Measurements from ENCODE around the gene RASIP1.

Gene RASIP1

DNA sequence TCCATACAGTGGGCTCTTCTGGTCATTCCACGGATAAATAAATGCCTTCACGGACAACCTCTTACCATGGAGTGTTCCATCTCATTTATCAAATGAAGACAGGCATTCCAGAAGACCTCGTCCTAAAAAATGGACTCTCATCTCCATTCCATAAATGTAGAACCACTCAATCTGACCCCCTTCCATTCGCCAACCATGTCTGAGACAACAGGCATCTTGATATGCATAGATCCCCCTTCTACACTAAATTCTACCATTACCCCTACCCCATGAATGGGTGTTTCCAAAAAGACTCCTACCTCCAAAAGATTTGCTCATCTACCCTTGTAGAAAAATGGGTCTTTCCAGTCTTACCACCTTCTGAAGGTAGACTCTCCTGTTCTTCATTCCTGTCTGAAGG lies 9.0 kb downstream of the RASIP1 start:
- no peaks in the 10 kb centered on the region for H3K9me3 ChIP-seq (ENCODE audit: control insufficient read depth, insufficient read depth, low read depth, low read length)
- ChIA-PET CTCF (no interaction called here), POLR2A (no interaction called here)
- TF ChIP-seq, protein P1, sequence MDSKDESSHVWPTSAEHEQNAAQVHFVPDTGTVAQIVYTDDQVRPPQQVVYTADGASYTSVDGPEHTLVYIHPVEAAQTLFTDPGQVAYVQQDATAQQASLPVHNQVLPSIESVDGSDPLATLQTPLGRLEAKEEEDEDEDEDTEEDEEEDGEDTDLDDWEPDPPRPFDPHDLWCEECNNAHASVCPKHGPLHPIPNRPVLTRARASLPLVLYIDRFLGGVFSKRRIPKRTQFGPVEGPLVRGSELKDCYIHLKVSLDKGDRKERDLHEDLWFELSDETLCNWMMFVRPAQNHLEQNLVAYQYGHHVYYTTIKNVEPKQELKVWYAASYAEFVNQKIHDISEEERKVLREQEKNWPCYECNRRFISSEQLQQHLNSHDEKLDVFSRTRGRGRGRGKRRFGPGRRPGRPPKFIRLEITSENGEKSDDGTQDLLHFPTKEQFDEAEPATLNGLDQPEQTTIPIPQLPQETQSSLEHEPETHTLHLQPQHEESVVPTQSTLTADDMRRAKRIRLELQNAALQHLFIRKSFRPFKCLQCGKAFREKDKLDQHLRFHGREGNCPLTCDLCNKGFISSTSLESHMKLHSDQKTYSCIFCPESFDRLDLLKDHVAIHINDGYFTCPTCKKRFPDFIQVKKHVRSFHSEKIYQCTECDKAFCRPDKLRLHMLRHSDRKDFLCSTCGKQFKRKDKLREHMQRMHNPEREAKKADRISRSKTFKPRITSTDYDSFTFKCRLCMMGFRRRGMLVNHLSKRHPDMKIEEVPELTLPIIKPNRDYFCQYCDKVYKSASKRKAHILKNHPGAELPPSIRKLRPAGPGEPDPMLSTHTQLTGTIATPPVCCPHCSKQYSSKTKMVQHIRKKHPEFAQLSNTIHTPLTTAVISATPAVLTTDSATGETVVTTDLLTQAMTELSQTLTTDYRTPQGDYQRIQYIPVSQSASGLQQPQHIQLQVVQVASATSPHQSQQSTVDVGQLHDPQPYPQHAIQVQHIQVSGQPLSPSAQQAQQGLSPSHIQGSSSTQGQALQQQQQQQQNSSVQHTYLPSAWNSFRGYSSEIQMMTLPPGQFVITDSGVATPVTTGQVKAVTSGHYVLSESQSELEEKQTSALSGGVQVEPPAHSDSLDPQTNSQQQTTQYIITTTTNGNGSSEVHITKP (tag by site-specific recombination; IDR thresholded peaks at IDR 0.05) = peak; percentile 87
- TF ChIP-seq ZNF23 (tag by site-specific recombination; IDR thresholded peaks at IDR 0.05; ENCODE audit: borderline replicate concordance) = no peak
- H3K27ac ChIP-seq (ENCODE audit: extremely low read depth, low read depth, low read length) = no peak overlapping the region
- no peaks in the 10 kb centered on the region for H3K36me3 ChIP-seq (ENCODE audit: control insufficient read depth in 2 of 2, insufficient read depth in 1 of 2, low read length in 2 of 2)
- H3K4me3 ChIP-seq (ENCODE audit: low read depth, low read length) = no peak overlapping the region
- no peaks in the 10 kb centered on the region for H3K4me1 ChIP-seq (ENCODE audit: control insufficient read depth, insufficient read depth, low read length)

DNA sequence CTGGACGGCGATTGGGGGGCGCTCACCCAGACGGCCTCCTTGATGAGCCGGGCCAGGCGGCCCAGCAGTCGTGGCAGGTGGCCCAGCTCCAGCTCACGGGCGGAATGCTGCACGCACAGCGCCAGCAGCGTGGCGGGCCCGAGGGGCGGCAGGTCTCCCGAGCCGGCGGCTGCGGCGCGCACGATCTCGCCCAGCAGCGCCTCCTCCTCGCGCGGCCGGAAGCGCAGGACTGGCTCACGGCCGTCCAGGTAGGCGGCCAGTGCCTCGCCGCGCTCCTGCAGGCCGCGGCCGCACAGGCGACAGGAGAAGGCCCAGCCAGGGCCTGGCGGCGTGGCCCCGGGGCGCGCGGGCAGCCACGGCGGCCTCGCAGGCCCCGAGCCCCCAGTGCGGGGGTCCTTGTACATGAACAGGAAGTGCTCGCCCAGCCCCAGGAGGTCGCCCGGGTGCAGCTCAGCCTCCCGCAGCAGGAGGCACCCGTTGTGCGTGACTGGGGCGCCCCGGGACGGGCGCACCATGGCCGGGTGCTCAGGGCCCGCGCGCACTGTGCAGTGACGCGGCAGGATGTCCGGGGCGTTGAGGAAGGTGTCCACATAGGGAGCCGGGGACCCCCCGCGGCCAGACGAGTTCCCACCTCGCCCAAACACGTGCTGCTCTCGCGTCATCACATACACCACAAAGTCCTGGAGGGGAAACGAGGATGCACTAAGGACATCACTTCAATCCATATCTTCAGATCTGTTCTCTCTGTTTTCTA lies 11.3 kb downstream of the RASIP1 start:
- H3K4me1 ChIP-seq (ENCODE audit: control insufficient read depth, insufficient read depth, low read length) = no peaks in the 10 kb centered on the region; the same call in 1 of the 2 replicates
- H3K9me3 ChIP-seq (ENCODE audit: control insufficient read depth, insufficient read depth, low read depth, low read length) = no peaks in the 10 kb centered on the region
- no peak overlapping the region for H3K4me3 ChIP-seq (ENCODE audit: low read depth, low read length)
- POLR2A ChIA-PET = interaction anchor here (0.7 kb wide), 1 partner anchor 227 kb away, joined by 5 read pairs; no protein-coding TSS in a partner anchor
- CTCF ChIA-PET = no interaction called here
- TF ChIP-seq ZNF670 (tag by site-specific recombination; IDR thresholded peaks at IDR 0.05; ENCODE audit: low read depth) (no peak), ZNF843 (tag by site-specific recombination; IDR thresholded peaks at IDR 0.05) (no peak), ZNF600 (tag by site-specific recombination; IDR thresholded peaks at IDR 0.05) (no peak), ZNF341 (tag by site-specific recombination; IDR thresholded peaks at IDR 0.05; ENCODE audit: low read depth) (no peak), ZNF146 (tag by site-specific recombination; IDR thresholded peaks at IDR 0.05) (no peak), ZSCAN23 (tag by site-specific recombination; IDR thresholded peaks at IDR 0.05) (no peak), ZNF629 (tag by site-specific recombination; IDR thresholded peaks at IDR 0.05) (no peak), ZNF561 (tag by site-specific recombination; IDR thresholded peaks at IDR 0.05; ENCODE audit: borderline replicate concordance) (no peak), CTCF (tag by site-specific recombination; IDR thresholded peaks at IDR 0.05) (no peak), ZNF76 (tag by site-specific recombination; IDR thresholded peaks at IDR 0.05; ENCODE audit: borderline replicate concordance, low read depth) (no peak), ZNF501 (tag by site-specific recombination; IDR thresholded peaks at IDR 0.05) (no peak), ZNF529 (tag by site-specific recombination; IDR thresholded peaks at IDR 0.05; ENCODE audit: insufficient replicate concordance) (no peak), ZNF654 (tag by site-specific recombination; IDR thresholded peaks at IDR 0.05; ENCODE audit: low read depth) (no peak), ZSCAN18 (tag by site-specific recombination; IDR thresholded peaks at IDR 0.05) (no peak), HOXD13 (CRISPR knock-in tag; IDR thresholded peaks at IDR 0.05; ENCODE audit: borderline replicate concordance) (no peak)
- no peak overlapping the region for H3K27ac ChIP-seq (ENCODE audit: extremely low read depth, low read depth, low read length)
- H3K36me3 ChIP-seq (ENCODE audit: control insufficient read depth in 2 of 2, insufficient read depth in 1 of 2, low read length in 2 of 2) = no peaks in the 10 kb centered on the region
